ENCODE measurements around the gene ATP2B3. TPM values are rescaled to one million over a fixed set of nuclear protein-coding genes. Genes with fewer than 3 reads are reported as not detected.

The ATP2B3 gene
- total RNA-seq: under 1 TPM in 4 of 6 donors, not detected in 2; 0.03 to 0.06 (median 0.04) TPM
- under 1 TPM; 0.04 to 0.12 TPM for polyA plus RNA-seq

GRCh38 chrX:153517423-153517822 lies at the start of gene ATP2B3:
TSS of gene ATP2B3 (plus strand) at chrX:153517642. CDS start at chrX:153536248, 18,606 bp downstream.
- intact Hi-C loops (cut with DNase I): no loop called here
- Histone ChIP-seq H3K27me3 (peaks cover 0 to 25% (median 3%) of the 10 kb centered on the region in 4 donors), H3K36me3 (no peaks in the 10 kb centered on the region), H3K27ac (no peak within 1 kb of the TSS), H3K4me3 (no peak within 1 kb of the TSS), H3K4me1 (no peaks in the 10 kb centered on the region), H3K9me3 (no peaks in the 10 kb centered on the region)
- ATAC-seq: no peak
- WGBS, 2 donors: 3 to 16% methylated on average over 20 to 50 of the region's 50 CpGs
- DNase-seq: no peak
- no peak for TF ChIP-seq CTCF (IDR thresholded peaks at IDR 0.05)
- no peak for FAIRE-seq

GRCh38 chrX:153468008-153468580 lies 49.3 kb upstream of the ATP2B3 start:
- 84 to 90% methylated on average over 11 to 12 of the region's 12 CpGs for WGBS, 2 donors
- no peaks in the 10 kb centered on the region for H3K9me3 ChIP-seq
- TF ChIP-seq CTCF (IDR thresholded peaks at IDR 0.05): no peak
- H3K4me1 ChIP-seq: no peaks in the 10 kb centered on the region
- H3K27me3 ChIP-seq: no peaks in the 10 kb centered on the region
- FAIRE-seq (no peak), ATAC-seq (no peak), DNase-seq (no peak)
- no peaks in the 10 kb centered on the region for H3K36me3 ChIP-seq
- H3K27ac ChIP-seq: no peak overlapping the region
- no peak overlapping the region for H3K4me3 ChIP-seq
- intact Hi-C loops (cut with DNase I): no loop called here

GRCh38 chrX:153469811-153470410 lies 47.5 kb upstream of the ATP2B3 start:
- Histone ChIP-seq H3K4me1 (no peaks in the 10 kb centered on the region), H3K9me3 (no peaks in the 10 kb centered on the region), H3K27ac (peak overlapping the region in 1 of 4 donors; percentile 41), H3K4me3 (peak overlapping the region; percentile 40 to 70 (median 50)), H3K27me3 (no peaks in the 10 kb centered on the region), H3K36me3 (no peaks in the 10 kb centered on the region)
- DNase-seq: peak in 1 of 6 donors; percentile 52
- peak; percentile 13 to 40 (median 16) for ATAC-seq
- intact Hi-C loops (cut with DNase I): no loop called here
- 1 to 13% methylated on average over 31 to 32 of the region's 32 CpGs for WGBS, 2 donors
- no peak for FAIRE-seq
- TF ChIP-seq CTCF (IDR thresholded peaks at IDR 0.05): no peak

GRCh38 chrX:153470411-153471363 lies 46.8 kb upstream of the ATP2B3 start, which contains the start of gene HAUS7:
TSS of gene HAUS7 (minus strand) at chrX:153470576. CDS start at chrX:153470557, 19 bp downstream.
- FAIRE-seq (no peak), DNase-seq (peak; percentile 83 to 93 (median 88)), ATAC-seq (peak; percentile 88 to 92 (median 90))
- Histone ChIP-seq H3K36me3 (no peaks in the 10 kb centered on the region), H3K27me3 (no peaks in the 10 kb centered on the region), H3K4me3 (peak within 1 kb of the TSS; percentile 40 to 70 (median 50)), H3K4me1 (no peaks in the 10 kb centered on the region), H3K27ac (peak within 1 kb of the TSS in 2 of 4 donors; percentile 17 to 41), H3K9me3 (no peaks in the 10 kb centered on the region)
- intact Hi-C loops (cut with DNase I): no loop called here
- peak; percentile 29 to 39 (median 34) for TF ChIP-seq CTCF (IDR thresholded peaks at IDR 0.05)
- 9 to 27% methylated on average over 57 to 66 of the region's 70 CpGs for WGBS, 2 donors
